K562 (cell line): ENCODE data around the gene KARS1. TPM values are rescaled to one million over a fixed set of nuclear protein-coding genes. Genes with fewer than 3 reads are reported as not detected.

Experiments used
- BRF2 ChIP-seq: IDR thresholded peaks from 3 replicates; pipeline ENCODE4 v1.6.1; 2011; ENCODE audit warnings: borderline replicate concordance, mild to moderate bottlenecking; ENCODE audit not compliant: insufficient read length, insufficient read depth
- CREB1 ChIP-seq, 2 experiments: sonication (generic) in 1 of 2; formaldehyde crosslinking in 1 of 2; IDR thresholded peaks; 2 replicates each; pipeline versions ENCODE4 v1.6.1 to v1.8.0; 2012 to 2022; ENCODE audit warnings: inconsistent platforms in 1 of 2, mild to moderate bottlenecking in 1 of 2, missing genetic modification reagents in 1 of 2, moderate library complexity in 1 of 2
- CREBBP ChIP-seq: IDR thresholded peaks from one replicate; pipeline ENCODE4 v1.6.1; 2012; ENCODE audit warnings: low read depth, mild to moderate bottlenecking, control low read depth, inconsistent platforms, low read length
- CSDE1 ChIP-seq, 2 experiments: fragments of 450-650 bp; IDR thresholded peaks; 2 replicates each; pipeline ENCODE4 v1.6.1; 2016; ENCODE audit warnings: mild to moderate bottlenecking in 1 of 2
- HDAC2 ChIP-seq: fragments of 450-650 bp; IDR thresholded peaks from 2 replicates; pipeline ENCODE4 v1.6.1; 2016; ENCODE audit warnings: mild to moderate bottlenecking
- HINFP ChIP-seq: fragments of 450-650 bp; conservative IDR thresholded peaks from 2 replicates; pipeline ENCODE4 v1.6.1; 2016; ENCODE audit warnings: missing genetic modification characterization, low read depth, mild to moderate bottlenecking, control low read depth, missing compliant biosample characterization
- LEF1 ChIP-seq: fragments of 450-650 bp; IDR thresholded peaks from 2 replicates; pipeline ENCODE4 v1.6.1; 2016; ENCODE audit warnings: mild to moderate bottlenecking
- MTA1 ChIP-seq: fragments of 450-650 bp; IDR thresholded peaks from 2 replicates; pipeline ENCODE4 v1.6.1; 2017; ENCODE audit warnings: borderline replicate concordance
- NCOA4 ChIP-seq: fragments of 450-650 bp; IDR thresholded peaks from 2 replicates; pipeline ENCODE4 v1.6.1; 2018; ENCODE audit warnings: mild to moderate bottlenecking; ENCODE audit not compliant: partially characterized antibody
- SIX5 ChIP-seq, 2 experiments: IDR thresholded peaks; 2 replicates each; pipeline ENCODE4 v1.6.1; 2011; ENCODE audit warnings: low read length in 2 of 2, borderline replicate concordance in 1 of 2, low read depth in 1 of 2, mild to moderate bottlenecking in 1 of 2, moderate library complexity in 1 of 2; ENCODE audit not compliant: insufficient read depth in 1 of 2
- SRSF3 ChIP-seq: fragments of 200-400 bp; formaldehyde crosslinking; IDR thresholded peaks from 2 replicates; pipeline ENCODE4 v1.6.1; 2016; ENCODE audit warnings: mild to moderate bottlenecking, low read length, moderate library complexity; ENCODE audit not compliant: insufficient read depth
- ZBTB49 ChIP-seq: sonication (generic); formaldehyde crosslinking; IDR thresholded peaks from 2 replicates; pipeline ENCODE4 v1.8.0; 2022; ENCODE audit warnings: missing genetic modification reagents, mild to moderate bottlenecking, borderline replicate concordance
- ZBTB8A ChIP-seq: fragments of 450-650 bp; IDR thresholded peaks from 2 replicates; pipeline ENCODE4 v1.6.1; 2018; ENCODE audit warnings: mild to moderate bottlenecking, moderate library complexity; ENCODE audit not compliant: partially characterized antibody
- ZFPM2 ChIP-seq: fragments of 250-450 bp; sonication (Bioruptor Pico); IDR thresholded peaks from 2 replicates; pipeline ENCODE4 v1.5.1; 2022; ENCODE audit warnings: mild to moderate bottlenecking
- ZNF146 ChIP-seq: IDR thresholded peaks from one replicate; pipeline ENCODE4 v1.6.1; 2018; ENCODE audit warnings: missing compliant biosample characterization; ENCODE audit not compliant: unreplicated experiment
- ZNF184 ChIP-seq: sonication (generic); formaldehyde crosslinking; IDR thresholded peaks from 2 replicates; pipeline ENCODE4 v1.5.0; 2020; ENCODE audit warnings: missing genetic modification reagents
- ZNF253 ChIP-seq: fragments of 250-450 bp; sonication (Bioruptor Pico); conservative IDR thresholded peaks from 2 replicates; pipeline ENCODE4 v1.6.1; 2021; ENCODE audit warnings: mild to moderate bottlenecking
- ZNF561 ChIP-seq: fragments of 450-650 bp; formaldehyde crosslinking; conservative IDR thresholded peaks from 2 replicates; pipeline ENCODE4 v1.4.0; 2020; ENCODE audit warnings: mild to moderate bottlenecking, moderate library complexity
- ZNF79 ChIP-seq: fragments of 250-450 bp; sonication (Bioruptor Pico); IDR thresholded peaks from 2 replicates; pipeline ENCODE4 v1.4.0; 2020; ENCODE audit warnings: low read depth, mild to moderate bottlenecking, moderate library complexity
- polyA plus RNA-seq, 8 experiments: library from polyadenylated mRNA; depleted of rRNA in 4 of 8; stranded (reverse) in 5 of 8; unstranded in 3 of 8; fragments of >200 nt; fragmentation: Nextera tagmentation in 2 of 8; fragmentation: Illumina TruSeq in 1 of 8; extraction: Ambion mirVana in 2 of 8; extraction: Trizol in 1 of 8; gene quantifications; 2 replicates each; pipeline versions ENCODE4 v1.2.1 to v1.2.3, GENCODE V29; 2011 to 2014; ENCODE audit warnings: inconsistent platforms in 1 of 8, missing spikeins in 1 of 8
- total RNA-seq, 7 experiments: library from RNA; depleted of rRNA in 6 of 7; stranded (reverse); fragments of >200 nt in 6 of 7; fragmentation: Illumina TruSeq in 2 of 7; extraction: Trizol in 2 of 7; gene quantifications; 2 replicates each; pipeline versions ENCODE4 v1.2.1 to v1.2.3, GENCODE V29; 2011 to 2021; ENCODE audit warnings: low replicate concordance in 1 of 7
- TF ChIP-seq, protein P1 (sequence below): fragments of 450-650 bp; formaldehyde crosslinking; IDR thresholded peaks from 2 replicates; pipeline ENCODE4 v1.4.0; 2020; ENCODE audit warnings: mild to moderate bottlenecking, moderate library complexity
- TF ChIP-seq, protein P2 (sequence below), 3 experiments: IDR thresholded peaks in 2 of 3; conservative IDR thresholded peaks in 1 of 3; 2 replicates each; pipeline ENCODE4 v1.5.1; 2011 to 2012; ENCODE audit warnings: low read length in 3 of 3, mild to moderate bottlenecking in 3 of 3, control low read depth in 2 of 3, improper control_type of control experiment in 1 of 3, inconsistent platforms in 1 of 3, low read depth in 1 of 3, mixed read lengths in 1 of 3, moderate library complexity in 1 of 3; ENCODE audit not compliant: insufficient read depth in 2 of 3

Gene KARS1
- total and polyA plus RNA-seq, 9 of the 15 experiments (the other 6 are each of a cell fraction or from before 2014, with no cell fraction given): 223 to 386 (median 304) TPM

DNA sequence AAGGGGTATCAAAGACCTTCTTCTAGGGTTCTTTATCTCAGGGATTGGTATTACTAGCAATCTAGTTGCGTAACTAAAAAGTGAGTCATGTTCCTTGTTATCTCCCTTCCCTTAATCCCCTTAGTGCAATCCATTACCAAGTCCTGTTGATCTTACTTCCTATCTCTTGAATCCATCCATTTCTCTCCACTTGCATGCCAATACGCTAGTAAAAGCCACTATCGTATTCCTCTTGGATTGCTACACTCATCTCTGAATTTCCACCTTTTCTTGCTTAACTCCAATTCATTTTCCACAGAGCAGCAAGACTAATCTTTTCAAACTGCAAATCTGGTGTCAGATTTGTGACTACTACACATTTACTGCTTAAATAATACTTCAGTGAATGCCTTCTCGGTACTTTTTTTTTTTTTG lies 22.5 kb downstream of the KARS1 start (continued):
- TF ChIP-seq BRF2: no peak
- no peak for TF ChIP-seq ZFPM2
- TF ChIP-seq, protein P1, sequence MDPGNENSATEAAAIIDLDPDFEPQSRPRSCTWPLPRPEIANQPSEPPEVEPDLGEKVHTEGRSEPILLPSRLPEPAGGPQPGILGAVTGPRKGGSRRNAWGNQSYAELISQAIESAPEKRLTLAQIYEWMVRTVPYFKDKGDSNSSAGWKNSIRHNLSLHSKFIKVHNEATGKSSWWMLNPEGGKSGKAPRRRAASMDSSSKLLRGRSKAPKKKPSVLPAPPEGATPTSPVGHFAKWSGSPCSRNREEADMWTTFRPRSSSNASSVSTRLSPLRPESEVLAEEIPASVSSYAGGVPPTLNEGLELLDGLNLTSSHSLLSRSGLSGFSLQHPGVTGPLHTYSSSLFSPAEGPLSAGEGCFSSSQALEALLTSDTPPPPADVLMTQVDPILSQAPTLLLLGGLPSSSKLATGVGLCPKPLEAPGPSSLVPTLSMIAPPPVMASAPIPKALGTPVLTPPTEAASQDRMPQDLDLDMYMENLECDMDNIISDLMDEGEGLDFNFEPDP (CRISPR knock-in tag): no peak
- TF ChIP-seq ZNF561 (CRISPR knock-in tag): no peak
- peak; percentile 87; the same call in 1 of the 2 replicates for TF ChIP-seq MTA1
- no peak for TF ChIP-seq ZNF184
- TF ChIP-seq HINFP (tag): no peak
- no peak for TF ChIP-seq ZBTB49 (CRISPR knock-in tag)
- TF ChIP-seq, protein P2, sequence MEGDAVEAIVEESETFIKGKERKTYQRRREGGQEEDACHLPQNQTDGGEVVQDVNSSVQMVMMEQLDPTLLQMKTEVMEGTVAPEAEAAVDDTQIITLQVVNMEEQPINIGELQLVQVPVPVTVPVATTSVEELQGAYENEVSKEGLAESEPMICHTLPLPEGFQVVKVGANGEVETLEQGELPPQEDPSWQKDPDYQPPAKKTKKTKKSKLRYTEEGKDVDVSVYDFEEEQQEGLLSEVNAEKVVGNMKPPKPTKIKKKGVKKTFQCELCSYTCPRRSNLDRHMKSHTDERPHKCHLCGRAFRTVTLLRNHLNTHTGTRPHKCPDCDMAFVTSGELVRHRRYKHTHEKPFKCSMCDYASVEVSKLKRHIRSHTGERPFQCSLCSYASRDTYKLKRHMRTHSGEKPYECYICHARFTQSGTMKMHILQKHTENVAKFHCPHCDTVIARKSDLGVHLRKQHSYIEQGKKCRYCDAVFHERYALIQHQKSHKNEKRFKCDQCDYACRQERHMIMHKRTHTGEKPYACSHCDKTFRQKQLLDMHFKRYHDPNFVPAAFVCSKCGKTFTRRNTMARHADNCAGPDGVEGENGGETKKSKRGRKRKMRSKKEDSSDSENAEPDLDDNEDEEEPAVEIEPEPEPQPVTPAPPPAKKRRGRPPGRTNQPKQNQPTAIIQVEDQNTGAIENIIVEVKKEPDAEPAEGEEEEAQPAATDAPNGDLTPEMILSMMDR (IDR thresholded peaks at IDR 0.05 in 2 of 3, conservative IDR thresholded peaks at IDR 0.05 in 1 of 3; ENCODE audit: insufficient read depth in 2 of 3, low read depth in 1 of 3, low read length in 3 of 3): no peak
- TF ChIP-seq CREBBP: no peak
- TF ChIP-seq ZBTB8A: no peak
- TF ChIP-seq NCOA4: no peak
- TF ChIP-seq SRSF3: no peak
- no peak for TF ChIP-seq ZNF253 (CRISPR knock-in tag)
- TF ChIP-seq ZNF146 (CRISPR knock-in tag): no peak
- TF ChIP-seq CREB1 (IDR thresholded peaks at IDR 0.05): no peak; the same call in 1 of the 2 replicates
- no peak for TF ChIP-seq CREB1 (CRISPR knock-in tag; IDR thresholded peaks at IDR 0.05)
- TF ChIP-seq ZNF79 (CRISPR knock-in tag): no peak
- peak; percentile 94 for TF ChIP-seq HDAC2
- TF ChIP-seq CSDE1 (IDR thresholded peaks at IDR 0.05): no peak
- no peak for TF ChIP-seq SIX5 (IDR thresholded peaks at IDR 0.05; ENCODE audit: borderline replicate concordance in 1 of 2, insufficient read depth in 1 of 2, low read depth in 1 of 2, low read length in 2 of 2)
- peak; percentile 44; the same call in 1 of the 2 replicates for TF ChIP-seq LEF1
